GM19043 (cell line): Measurements from ENCODE around the gene FKBP5.

Experiments used
- ATAC-seq: cut with Tn5 transposase; IDR thresholded peaks from one replicate; pipeline ENCODE4 v1.9.1; 2021; ENCODE audit warnings: low read depth; ENCODE audit not compliant: unreplicated experiment

FKBP5 gene

DNA sequence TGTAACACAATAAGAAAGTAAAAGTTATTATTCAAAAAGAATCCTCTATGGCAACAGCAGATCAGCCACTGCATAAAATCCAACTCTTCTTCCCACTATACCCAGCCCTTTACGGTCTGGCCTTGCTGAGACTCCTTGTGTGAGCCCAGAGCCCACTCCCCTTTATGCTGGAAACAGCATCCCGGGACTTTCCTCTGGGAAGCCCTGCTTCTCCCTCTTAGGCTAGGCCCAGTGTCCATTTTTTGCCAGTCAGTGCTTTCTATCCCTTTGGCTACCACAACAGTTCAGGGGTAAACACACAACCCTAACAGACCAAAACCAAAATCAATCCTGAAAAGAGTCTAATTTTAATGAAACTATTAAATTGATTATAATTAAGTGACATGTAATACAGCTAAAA is 20.6 kb downstream of the FKBP5 start:
- no peak for ATAC-seq

DNA sequence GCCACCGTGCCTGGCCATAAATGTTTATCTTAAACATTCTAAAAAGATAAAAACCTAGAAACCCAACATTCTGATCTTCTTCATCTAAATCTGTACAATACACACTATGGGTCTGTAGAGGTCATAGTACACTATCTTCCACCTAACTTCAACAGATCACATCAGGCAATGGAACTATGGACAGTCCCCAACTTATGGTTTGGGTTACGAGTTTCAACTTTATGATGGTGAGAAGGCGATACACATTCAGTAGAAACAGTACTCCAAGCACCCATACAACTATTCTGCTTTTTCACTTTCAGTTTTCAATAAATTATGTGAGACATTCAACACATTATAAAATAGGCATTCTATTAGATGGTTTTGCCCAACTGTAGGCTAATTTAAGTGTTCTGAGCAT is 23.1 kb downstream of the FKBP5 start:
- no peak for ATAC-seq

DNA sequence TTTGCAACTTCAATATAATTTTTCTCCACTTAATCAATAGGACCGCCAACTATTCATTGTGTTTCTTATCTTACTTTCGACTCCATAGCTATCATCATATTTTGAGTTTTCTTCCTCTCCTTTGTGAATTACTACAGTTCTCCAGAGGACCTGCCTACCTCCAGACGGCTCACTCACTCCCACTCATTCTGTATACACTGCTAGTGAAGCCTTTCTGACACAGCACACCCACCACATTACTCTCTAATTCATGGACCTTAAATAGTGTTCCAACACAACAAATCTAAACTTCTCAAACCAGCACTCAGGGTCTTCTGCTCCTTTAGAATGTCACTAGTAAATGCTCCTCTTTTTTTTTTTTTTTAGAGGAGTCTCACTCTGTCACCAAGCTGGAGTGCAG is 23.8 kb downstream of the FKBP5 start:
- ATAC-seq, result no peak

DNA sequence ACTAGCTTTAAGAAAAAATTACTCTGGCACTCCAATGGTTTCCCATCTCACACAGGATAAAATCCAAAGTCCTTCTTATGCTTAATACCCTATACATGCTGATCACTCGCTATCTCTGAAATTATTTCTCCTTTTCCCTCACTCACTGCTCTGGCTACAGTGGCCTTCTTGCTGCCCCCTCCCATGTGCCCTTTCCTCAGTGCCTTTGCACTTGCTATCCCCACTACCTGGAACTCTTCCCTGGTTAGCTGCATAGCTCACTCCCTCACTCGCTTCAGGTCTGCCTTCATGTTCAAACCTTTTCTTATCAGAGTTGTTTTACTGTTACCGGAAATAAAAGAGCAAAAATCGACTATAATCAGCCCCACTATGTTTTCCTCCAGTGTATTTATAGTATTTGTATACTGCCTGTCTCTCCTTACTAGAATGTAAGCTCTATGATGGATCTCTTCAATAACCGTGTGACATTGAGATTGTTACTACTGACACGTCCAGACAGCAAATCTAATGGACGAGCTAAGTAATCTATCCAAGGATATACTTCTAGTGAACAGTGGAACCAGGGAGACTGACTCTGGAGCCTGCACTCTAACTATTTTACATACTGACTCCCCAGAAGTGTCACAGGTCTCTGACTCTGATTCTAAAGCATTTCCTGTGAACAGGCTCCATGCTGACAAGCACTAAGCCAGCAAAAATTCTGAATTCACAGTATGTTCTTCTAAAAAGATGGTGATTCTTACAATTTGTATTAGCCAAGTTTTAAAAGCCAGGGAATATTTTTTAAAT is 25.1 kb downstream of the FKBP5 start:
- no peak for ATAC-seq

DNA sequence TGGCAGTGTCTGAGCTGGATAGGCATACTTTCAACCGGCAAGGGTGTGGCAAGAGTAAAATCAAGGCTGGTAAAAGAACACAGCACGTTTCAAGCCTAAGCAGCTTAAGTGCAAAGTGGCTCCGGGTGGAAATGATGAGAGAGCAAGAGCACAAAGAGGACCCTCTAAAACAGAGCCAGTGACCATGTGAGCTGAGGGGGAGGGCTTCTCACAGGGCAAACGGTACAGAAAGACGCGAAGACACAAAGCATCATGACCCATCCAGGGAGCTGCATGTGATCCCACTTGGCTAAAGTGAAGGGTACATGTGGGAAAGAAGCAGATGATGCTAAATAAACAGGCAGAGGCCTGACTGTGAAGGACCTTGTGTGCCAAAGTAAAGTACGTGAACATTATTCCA is 25.7 kb downstream of the FKBP5 start:
- ATAC-seq, result no peak

DNA sequence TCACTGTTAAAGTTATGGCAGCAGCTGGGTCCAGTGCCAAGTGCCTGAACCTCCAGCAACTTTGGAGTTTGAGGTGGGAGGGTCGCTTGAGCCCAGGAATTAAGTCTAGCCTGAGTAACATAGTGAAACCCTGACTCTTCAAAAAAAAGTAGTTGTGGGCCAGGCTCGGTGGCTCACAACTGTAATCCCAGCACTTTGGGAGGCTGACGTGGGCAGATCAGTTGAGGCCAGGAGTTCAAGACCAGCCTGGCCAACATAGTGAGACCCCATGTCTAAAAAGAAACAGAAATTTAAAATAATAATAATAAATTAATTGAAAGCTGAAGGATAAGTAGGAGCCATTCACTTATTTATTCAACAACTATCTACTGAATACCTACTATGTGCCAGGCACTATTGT is 33.8 kb downstream of the FKBP5 start:
- ATAC-seq, result no peak

DNA sequence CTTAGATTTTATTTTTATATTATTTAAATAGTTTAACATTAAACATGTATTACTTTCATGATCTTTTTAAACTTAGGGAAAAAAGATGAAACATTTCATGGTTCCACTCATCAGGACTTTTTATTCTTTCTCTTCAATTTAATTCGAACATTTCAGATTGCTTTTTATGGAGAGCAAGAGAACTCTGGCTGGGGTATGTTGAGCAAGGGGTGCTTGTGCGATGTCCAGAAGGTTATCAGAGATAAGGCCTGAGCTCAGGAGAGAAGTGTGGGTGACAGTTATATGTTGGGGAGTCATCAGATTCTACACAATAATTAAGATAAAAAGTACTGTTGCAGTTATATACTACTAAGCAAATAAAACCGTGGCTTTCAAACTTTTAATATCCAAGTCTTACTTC is 37.5 kb downstream of the FKBP5 start:
- no peak for ATAC-seq

DNA sequence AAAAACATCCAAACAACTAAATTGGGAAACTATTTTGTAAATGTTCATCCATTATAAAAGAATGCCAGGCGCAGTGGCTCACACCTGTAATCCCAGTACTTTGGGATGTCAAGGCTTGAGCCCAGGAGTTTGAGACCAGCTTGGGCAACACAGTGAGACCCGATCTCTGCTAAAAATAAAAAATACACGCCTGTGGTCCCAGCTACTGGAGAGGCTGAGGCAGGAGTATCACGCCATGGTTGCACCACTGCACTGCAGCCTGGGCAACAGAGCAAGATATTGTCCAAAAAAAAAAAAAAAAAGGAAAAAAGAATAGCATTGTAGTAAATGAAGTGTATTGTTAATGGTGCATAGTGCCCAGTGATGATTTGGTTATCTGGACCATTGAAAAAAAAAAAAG is 38.7 kb downstream of the FKBP5 start:
- ATAC-seq, result no peak

DNA sequence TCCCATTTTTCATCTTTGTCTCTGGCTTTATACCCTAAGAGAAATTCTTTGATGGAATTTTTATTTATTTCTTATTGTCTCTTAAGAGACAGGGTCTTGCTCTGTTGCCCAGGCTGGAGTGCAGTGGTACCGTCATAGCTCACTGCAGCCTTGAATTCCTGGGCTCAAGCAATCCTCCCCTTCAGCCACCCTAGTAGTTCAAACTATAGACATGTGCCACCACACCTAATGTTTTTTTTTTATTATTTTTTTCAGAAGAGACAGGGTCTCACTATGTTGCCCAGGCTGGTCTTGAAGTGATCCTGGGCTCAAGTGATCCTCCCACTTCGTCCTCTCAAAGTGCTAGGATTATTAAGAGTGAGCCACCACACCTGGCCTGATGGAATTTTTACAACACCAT is 40.5 kb downstream of the FKBP5 start:
- no peak for ATAC-seq

DNA sequence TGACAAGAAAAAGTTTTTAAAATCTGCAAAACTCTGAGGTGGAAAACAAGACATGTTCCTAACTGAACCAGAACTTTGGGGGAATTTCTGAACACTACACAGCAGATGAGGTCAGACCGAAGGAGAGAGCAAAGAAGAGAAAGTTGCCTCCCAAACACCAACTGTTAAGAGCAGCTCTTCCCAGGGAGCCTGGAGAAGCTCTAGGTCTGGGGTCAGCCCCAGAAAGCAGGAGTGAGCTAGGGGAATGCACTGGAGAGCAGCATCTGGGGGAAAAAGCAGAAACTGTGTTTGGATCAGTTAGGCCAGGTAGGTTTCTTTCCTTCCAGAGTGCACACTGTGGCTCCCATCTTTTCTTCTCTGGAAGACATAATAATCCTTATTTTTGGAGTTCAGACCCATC is 41.3 kb downstream of the FKBP5 start:
- ATAC-seq, result no peak

DNA sequence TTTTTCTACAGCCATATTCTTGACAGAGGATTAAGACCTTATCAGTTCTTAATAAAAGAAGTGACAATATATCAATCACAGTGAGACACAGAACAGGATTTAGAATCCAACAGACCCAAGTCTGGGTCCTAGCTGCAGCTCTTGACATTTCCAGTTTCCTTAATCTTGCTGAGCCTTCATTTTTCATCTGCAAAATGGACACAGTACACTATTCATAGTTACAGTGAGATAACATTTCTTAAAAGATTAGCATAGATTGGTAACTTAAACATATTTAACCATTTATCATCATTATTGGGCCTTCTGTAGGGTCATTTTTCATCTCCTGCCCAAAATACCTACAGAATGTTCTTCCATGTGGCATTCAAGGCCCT is 45.6 kb downstream of the FKBP5 start:
- ATAC-seq, result no peak

DNA sequence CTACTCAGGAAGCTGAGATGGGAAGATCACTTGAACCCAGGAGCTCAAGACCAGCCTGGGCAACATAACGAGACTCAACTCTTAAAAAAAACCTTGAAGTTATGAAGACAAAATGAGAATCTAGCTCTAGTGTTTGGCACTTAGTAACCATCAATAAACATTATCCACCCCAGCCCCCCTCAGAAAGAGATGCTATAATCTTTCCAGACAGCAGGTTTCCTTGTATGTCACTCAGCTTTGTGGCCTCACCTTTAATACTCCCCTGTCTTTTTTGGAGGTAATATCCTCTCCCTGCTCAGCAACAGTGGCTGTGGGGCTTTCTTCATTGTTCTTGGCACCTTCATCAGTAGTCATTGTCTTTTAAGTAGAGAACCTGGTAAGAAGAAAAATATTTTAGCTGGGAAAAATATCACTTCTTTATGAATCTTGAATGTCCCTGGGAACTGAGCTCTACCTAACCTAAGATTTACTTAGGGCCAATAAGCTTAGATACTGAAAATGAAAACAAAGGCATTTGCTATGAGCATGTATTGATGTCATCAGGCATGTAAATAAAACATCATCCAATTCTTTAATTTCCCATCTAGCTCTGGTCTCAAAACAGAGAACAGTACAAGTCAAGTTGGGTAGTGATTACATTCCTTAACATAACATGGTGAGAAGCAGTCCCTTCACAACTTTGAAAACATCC is 46.1 kb downstream of the FKBP5 start:
- ATAC-seq, result no peak

DNA sequence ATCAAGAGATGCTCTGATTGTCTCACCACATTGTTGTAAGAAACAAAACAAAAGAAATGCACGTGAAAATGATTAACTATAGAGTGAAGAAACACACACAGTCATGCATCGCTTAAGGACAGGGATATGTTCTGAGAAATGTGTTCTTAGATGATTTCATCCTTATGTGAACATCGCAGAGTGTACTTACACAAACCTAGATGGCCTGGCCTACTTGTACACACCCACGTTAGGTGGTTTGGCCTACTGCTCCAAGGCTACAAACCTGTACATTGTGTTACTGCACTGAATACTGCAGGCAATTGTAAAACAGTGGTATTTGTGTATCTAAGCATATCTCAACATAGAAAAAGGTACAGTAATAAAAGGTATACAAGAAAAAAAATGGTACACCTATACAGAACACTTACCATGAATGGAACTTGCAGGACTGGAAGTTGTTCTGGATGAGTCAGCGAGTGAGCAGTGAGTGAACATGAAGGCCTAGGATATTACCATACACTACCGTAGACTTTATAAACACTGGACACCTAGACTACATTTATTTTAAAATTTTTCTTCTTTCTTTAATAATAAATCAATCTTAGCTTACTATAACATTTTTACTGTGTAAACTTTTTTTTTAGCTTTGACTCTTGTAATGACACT is 48.6 kb downstream of the FKBP5 start:
- no peak for ATAC-seq

DNA sequence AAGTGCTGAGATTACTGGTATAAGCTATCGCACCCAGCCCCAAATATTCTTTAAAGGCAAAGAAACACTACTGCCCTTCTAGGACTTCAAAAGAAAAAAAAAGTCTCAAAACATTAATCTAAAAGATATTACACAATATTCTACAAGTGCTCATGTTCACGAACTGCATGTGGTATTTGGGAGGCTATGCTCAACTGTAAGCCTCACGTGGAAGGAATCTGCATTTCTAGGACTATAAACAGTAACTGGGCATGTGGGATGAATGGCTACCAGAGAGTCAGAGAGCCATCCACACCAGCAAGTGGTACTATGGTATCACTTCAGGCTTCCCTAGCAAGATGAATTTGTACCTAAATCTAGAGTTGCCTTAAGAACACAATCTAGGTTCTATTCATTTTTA is 50.0 kb downstream of the FKBP5 start:
- ATAC-seq, result no peak

DNA sequence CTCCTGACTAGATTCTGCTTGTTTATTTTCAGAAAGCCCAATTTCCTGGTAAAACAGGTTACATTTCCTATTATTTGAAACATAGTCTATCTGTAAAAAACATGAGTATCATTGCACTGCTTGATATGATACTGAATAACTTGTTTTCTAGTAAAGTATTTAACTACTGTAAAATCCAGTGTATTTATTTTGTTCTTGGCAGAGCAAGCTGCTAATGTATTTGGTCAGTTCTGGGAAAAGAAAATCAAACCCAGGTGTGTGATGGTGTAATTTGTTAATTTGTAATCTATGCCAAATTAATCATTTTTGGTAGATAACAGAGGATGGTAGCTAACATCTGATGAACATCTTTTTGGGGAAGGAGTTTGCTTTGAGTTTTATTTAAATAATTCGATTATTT is 50.8 kb downstream of the FKBP5 start:
- no peak for ATAC-seq

DNA sequence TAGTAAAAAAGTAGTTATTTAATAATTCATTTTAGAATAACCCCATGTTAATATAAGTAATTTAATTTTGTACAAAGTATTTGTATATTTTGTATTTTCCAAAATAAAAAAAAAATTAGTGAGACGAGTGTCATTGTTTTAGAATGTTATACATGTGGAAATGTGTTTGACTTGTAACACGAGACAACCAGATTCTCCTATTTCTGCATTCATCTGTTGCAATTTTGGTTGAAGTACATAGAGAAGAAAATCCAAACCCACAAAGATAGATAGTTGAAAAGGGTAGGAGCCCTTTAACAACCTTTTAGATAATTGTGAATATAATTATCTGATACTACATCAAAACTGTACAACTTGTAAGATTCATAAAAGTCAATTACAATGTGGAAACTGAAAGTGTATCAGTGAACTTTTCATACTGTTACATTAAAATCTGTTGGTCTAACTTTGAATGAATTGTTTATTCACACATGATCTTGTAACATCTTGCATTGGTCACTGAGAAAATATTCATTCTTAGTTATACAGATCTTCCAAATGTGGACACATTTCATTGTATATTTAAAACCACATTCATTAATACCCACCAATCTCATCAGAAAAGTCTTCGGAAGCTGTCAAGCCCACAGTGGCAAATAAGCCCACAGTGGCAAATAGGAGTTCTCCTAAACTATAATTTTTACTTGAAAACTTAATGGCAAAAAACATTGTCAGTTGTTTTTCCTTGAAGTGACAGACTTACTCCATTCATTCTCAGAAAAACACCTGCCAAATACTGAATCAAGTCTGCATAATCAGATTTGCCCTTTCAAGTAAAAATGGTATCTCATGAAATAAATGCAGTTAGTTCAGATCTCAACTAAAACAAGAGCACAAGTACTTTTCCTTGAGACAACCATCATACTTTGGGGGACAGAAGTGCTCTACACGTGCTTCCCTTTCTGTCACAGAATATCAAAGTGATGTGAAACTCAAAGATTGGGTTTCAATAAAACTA is 52.8 kb downstream of the FKBP5 start:
- ATAC-seq, result no peak

DNA sequence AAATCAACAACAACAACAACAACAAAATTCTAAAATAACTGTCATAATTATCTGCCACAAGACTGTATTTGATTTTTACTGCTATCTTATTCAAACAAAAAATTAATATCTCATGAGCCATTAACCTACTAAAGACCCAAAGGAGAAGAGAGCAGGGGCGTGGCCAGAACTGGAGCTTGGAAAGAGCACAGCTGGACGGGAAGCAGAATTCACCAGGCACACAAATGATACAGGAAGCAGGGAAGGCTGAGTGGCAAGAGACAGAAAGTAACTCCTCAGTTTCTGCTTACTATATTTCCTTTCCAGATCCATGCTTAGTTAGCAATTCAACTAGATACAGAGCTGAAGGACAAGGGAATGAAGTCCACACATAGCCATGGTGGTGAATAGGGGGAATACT is 54.4 kb downstream of the FKBP5 start:
- ATAC-seq, result no peak

DNA sequence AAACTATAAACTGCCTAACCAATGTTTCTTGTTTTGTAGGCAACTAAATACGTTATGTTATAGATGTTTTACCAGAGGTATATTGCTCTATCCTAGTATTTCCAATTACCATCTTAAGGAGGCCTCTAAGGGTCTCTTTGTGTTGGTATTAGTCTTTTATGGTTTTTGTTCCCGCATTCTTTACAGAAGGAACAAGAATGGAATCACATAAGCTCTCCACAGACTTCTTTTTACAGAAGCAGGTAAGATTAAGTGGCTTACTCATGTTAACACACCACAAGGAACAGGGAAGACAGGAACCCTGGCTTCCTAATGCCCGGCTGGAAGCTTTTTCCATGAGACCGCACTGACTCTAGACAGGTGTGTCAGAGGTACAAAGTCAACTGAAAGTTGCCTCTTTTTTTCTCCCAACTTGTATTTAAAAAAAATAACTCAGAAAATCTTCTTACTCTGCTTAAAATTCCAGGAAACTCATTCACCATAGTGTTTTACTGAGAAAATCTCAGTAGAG is 55.1 kb downstream of the FKBP5 start:
- ATAC-seq, result no peak

DNA sequence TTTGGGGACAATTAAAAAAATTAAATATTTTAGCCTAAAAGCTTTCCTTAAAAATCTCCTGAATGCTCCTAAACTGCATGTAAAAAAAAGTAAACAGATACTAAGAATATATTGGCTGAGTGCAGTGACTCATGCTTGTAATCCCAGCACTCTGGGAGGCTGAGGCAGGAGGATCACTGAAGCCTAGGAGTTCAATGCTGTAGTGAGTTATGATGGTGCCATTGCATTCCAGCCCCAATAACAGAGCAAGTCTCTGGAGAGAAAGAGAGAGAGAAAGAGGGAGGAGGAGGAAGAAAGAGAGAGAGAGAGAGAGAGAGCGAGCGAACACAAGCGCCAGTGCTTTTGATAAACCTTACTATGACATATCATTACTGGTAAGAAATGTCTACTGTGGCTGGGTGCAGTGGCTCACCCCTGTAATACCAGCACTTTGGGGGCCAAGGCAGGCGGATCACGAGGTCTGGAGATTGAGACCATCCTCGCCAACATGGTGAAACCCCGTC is 58.8 kb downstream of the FKBP5 start:
- no peak for ATAC-seq

DNA sequence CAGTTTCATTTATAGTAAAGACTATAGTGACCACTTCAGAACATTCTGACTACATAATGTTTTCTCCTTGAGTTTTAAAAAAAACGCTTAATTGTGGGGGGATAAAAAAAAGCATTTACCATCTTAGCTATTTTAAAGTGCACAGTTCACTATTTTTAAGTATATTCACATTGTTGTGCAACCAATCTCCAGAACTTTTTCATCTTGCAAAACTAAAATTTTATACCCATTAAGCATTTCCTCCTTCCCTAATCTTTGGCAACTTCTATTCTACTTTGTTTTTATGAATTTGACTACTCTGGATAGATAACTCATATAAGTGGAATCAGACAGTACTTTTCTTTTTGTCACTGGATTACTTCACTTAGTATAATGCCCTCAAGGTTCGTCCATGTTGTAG is 62.3 kb downstream of the FKBP5 start:
- no peak for ATAC-seq
